ENCODE data around the gene CDKL1. TPM values are rescaled to one million over a fixed set of nuclear protein-coding genes. Genes with fewer than 3 reads are reported as not detected.

Gene CDKL1
- total and polyA plus RNA-seq, 2 donors (not counting 3 experiments of a cell fraction or from before 2014, with no cell fraction given): 2.6 to 9.7 TPM

GRCh38 chr14:50364792-50365191, 31.9 kb downstream of the CDKL1 start:
- no peaks in the 10 kb centered on the region for H3K27me3 ChIP-seq (ENCODE audit: control insufficient read depth in 2 of 2, insufficient read depth in 2 of 2, low read length in 2 of 2)
- no peak overlapping the region for H2AFZ ChIP-seq (ENCODE audit: low read depth, low read length)
- no peaks in the 10 kb centered on the region for H4K20me1 ChIP-seq (replicated peaks; ENCODE audit: control insufficient read depth, extremely low read depth, insufficient read depth, low read length)
- CTCF ChIA-PET: interaction anchor here (1.6 to 1.8 kb wide), 2 partner anchors 9 to 31 kb away, joined by 4 to 7 read pairs; partner anchors contain the start of gene CDKL1
- intact Hi-C loops (cut with micrococcal nuclease): no loop called here
- H3K4me2 ChIP-seq (ENCODE audit: insufficient read depth, low read length): no peak overlapping the region
- no peaks in the 10 kb centered on the region for H3K79me2 ChIP-seq (ENCODE audit: control insufficient read depth, insufficient read depth, low read length)
- FAIRE-seq (no peak), DNase-seq (ENCODE audit: low read depth, low spot score) (no peak)
- H3K9me1 ChIP-seq (replicated peaks; ENCODE audit: control insufficient read depth, extremely low read depth, insufficient read depth, low read length): no peaks in the 10 kb centered on the region
- BruUV-seq (replicated peaks): no TSS peak
- TF ChIP-seq GATA2 (IDR thresholded peaks at IDR 0.05; ENCODE audit: insufficient read depth, insufficient read length, low read depth, low read length) (no peak), MAX (IDR thresholded peaks at IDR 0.05; ENCODE audit: insufficient read depth, insufficient read length) (no peak), EZH2 (IDR thresholded peaks at IDR 0.05; ENCODE audit: borderline replicate concordance, low read depth, low read length, severe bottlenecking) (no peak), POLR2AphosphoS5 (IDR thresholded peaks at IDR 0.05; ENCODE audit: insufficient read depth, low read depth, low read length) (no peak), MYC (IDR thresholded peaks at IDR 0.05; ENCODE audit: low read depth, low read length) (no peak), JUN (IDR thresholded peaks at IDR 0.05; ENCODE audit: borderline replicate concordance, insufficient read depth, insufficient read length, low read depth) (no peak), FOS (IDR thresholded peaks at IDR 0.05; ENCODE audit: borderline replicate concordance, insufficient read depth, low read length) (no peak), CTCF (IDR thresholded peaks at IDR 0.05; ENCODE audit: extremely low read depth in 1 of 2, insufficient read depth in 1 of 2, low read depth in 1 of 2, low read length in 2 of 2) (no peak), POLR2A (IDR thresholded peaks at IDR 0.05; ENCODE audit: low read depth, low read length) (no peak)
- H3K27ac ChIP-seq (ENCODE audit: insufficient read depth, low read depth, low read length): no peak overlapping the region
- H3K4me3 ChIP-seq (replicated peaks in 1 of 3; ENCODE audit: insufficient read depth in 1 of 3, low read depth in 1 of 3, low read length in 3 of 3): no peak overlapping the region
- H3K4me1 ChIP-seq (ENCODE audit: control insufficient read depth, extremely low read depth, insufficient read depth, low read length): peaks cover 12% of the 10 kb centered on the region
- no peaks in the 10 kb centered on the region for H3K9me3 ChIP-seq (replicated peaks; ENCODE audit: control insufficient read depth, insufficient read depth, low read length)
- POLR2A ChIA-PET: no interaction called here
- H3K9ac ChIP-seq (replicated peaks; ENCODE audit: extremely low read depth, insufficient read depth, low read length): no peak overlapping the region
- no peaks in the 10 kb centered on the region for H3K36me3 ChIP-seq (ENCODE audit: control insufficient read depth in 2 of 2, extremely low read depth in 1 of 2, insufficient read depth in 2 of 2, low read length in 2 of 2)
- dilution Hi-C loops (cut with MboI; ENCODE audit: extremely low pct_ligation_motif_present, low sequenced_read_pairs): no loop called here

All from endothelial cell of umbilical vein (primary cell).